HepG2 (cell line): ENCODE data around the gene SOX5. TPM values are rescaled to one million over a fixed set of nuclear protein-coding genes. Genes with fewer than 3 reads are reported as not detected.

Experiments
- ATAC-seq: fragments of 200-7000 bp; cut with Tn5 transposase; 3 replicates; pipeline ENCODE4 v1.9.1; 2020; ENCODE audit warnings: mild to moderate bottlenecking, moderate library complexity
- BruUV-seq: library from RNA; stranded (reverse); fragments of 400-500 nt; replicated peaks from 2 replicates; lab custom pipeline; 2021; lab: Mats Ljungman, UMichigan
- CTCF ChIA-PET: fragments of 300-600 bp; formaldehyde crosslinking; extraction: SDS; loops from one replicate; lab custom pipeline; 2021; ENCODE audit warnings: low total read pairs, inconsistent platforms, low intra/inter-chr PET ratio; lab: Yijun Ruan, JAX
- POLR2A ChIA-PET: fragments of 350-600 bp; sonication (Branson Sonifier 250); formaldehyde crosslinking; loops from one replicate; lab custom pipeline; 2020; ENCODE audit warnings: antibody characterized with exemption, inconsistent platforms; lab: Yijun Ruan, JAX
- DNase-seq: peaks from one replicate; pipeline ENCODE4 v3.0.0-alpha.2; 2015; ENCODE audit warnings: low spot score
- FAIRE-seq: peaks from 3 replicates; lab custom pipeline; 2011; peaks lifted over from hg19 to GRCh38; lab: Jason Lieb, UNC
- H2AFZ ChIP-seq: one replicate; pipeline ENCODE4 v1.6.1; 2011; ENCODE audit warnings: low read length, inconsistent platforms
- H3K27ac ChIP-seq: fragments of 300-600 bp; 3 replicates; pipeline ENCODE4 v1.8.0; 2011; ENCODE audit warnings: mixed run types, mild to moderate bottlenecking, mixed read lengths, low read length, inconsistent platforms; ENCODE audit not compliant: insufficient read depth; ENCODE audit errors: extremely low read length
- H3K27me3 ChIP-seq, 2 experiments: fragments of 200-600 bp in 1 of 2; 2 replicates in 1 of 2; 3 replicates in 1 of 2; pipeline versions ENCODE4 v1.6.0 to v1.8.0; 2011; ENCODE audit warnings: low read length in 2 of 2, mild to moderate bottlenecking in 2 of 2, moderate library complexity in 2 of 2, inconsistent platforms in 1 of 2; ENCODE audit not compliant: insufficient read depth in 2 of 2, control insufficient read depth in 1 of 2
- H3K36me3 ChIP-seq, 2 experiments: fragments of 200-600 bp in 1 of 2; replicated peaks in 1 of 2; 2 replicates in 1 of 2; 3 replicates in 1 of 2; pipeline versions ENCODE4 v1.5.1 to v1.8.0; 2011; ENCODE audit warnings: low read length in 2 of 2, inconsistent platforms in 1 of 2; ENCODE audit not compliant: insufficient read depth in 2 of 2, control insufficient read depth in 1 of 2
- H3K4me1 ChIP-seq: 2 replicates; pipeline ENCODE4 v1.5.1; 2012; ENCODE audit warnings: low read length, inconsistent platforms; ENCODE audit not compliant: insufficient read depth
- H3K4me2 ChIP-seq: 2 replicates; pipeline ENCODE4 v1.6.0; 2011; ENCODE audit warnings: low read depth, low read length, inconsistent platforms
- H3K4me3 ChIP-seq, 3 experiments: fragments of 200-600 bp in 1 of 3; sonication (generic), shearing (Covaris generic) in 1 of 3; replicated peaks in 1 of 3; 2 replicates each; pipeline ENCODE4 v1.5.1; 2011 to 2016; ENCODE audit warnings: low read length in 3 of 3, inconsistent platforms in 2 of 3, low read depth in 2 of 3, mild to moderate bottlenecking in 2 of 3, control low read depth in 1 of 3, mixed read lengths in 1 of 3; ENCODE audit not compliant: insufficient read depth in 1 of 3
- H3K79me2 ChIP-seq: one replicate; pipeline ENCODE4 v1.6.1; 2011; ENCODE audit warnings: low read length, inconsistent platforms; ENCODE audit not compliant: insufficient read depth
- H3K9ac ChIP-seq: 2 replicates; pipeline ENCODE4 v1.6.0; 2011; ENCODE audit warnings: mild to moderate bottlenecking, low read depth, low read length, inconsistent platforms; ENCODE audit not compliant: insufficient read depth
- H3K9me3 ChIP-seq: 2 replicates; pipeline ENCODE4 v1.5.1; 2012; ENCODE audit warnings: mild to moderate bottlenecking, low read length
- H4K20me1 ChIP-seq: 2 replicates; pipeline ENCODE4 v1.6.0; 2011; ENCODE audit warnings: inconsistent platforms, mild to moderate bottlenecking, low read length, moderate library complexity; ENCODE audit not compliant: insufficient read depth
- CREB1 ChIP-seq, 2 experiments: fragments of 450-650 bp in 1 of 2; IDR thresholded peaks; 2 replicates each; pipeline ENCODE4 v1.6.1; 2016 to 2017; ENCODE audit warnings: control low read depth in 1 of 2, mild to moderate bottlenecking in 1 of 2, missing compliant biosample characterization in 1 of 2, missing genetic modification characterization in 1 of 2
- JDP2 ChIP-seq: sonication (generic); formaldehyde crosslinking; IDR thresholded peaks from 2 replicates; pipeline ENCODE4 v1.8.1; 2022; ENCODE audit warnings: missing genetic modification reagents, borderline replicate concordance
- KMT2A ChIP-seq: sonication (generic); formaldehyde crosslinking; IDR thresholded peaks from 2 replicates; pipeline ENCODE4 v1.4.0; 2020; ENCODE audit warnings: missing genetic modification reagents
- RBM22 ChIP-seq: fragments of 200-400 bp; formaldehyde crosslinking; optimal IDR thresholded peaks from 2 replicates; pipeline ENCODE3; 2017; ENCODE audit warnings: mild to moderate bottlenecking, low read length, moderate library complexity
- SP140L ChIP-seq: sonication (generic); formaldehyde crosslinking; IDR thresholded peaks from 2 replicates; pipeline ENCODE4 v1.4.0; 2020; ENCODE audit warnings: missing genetic modification reagents, borderline replicate concordance
- ZBTB33 ChIP-seq: sonication (generic); formaldehyde crosslinking; IDR thresholded peaks from 2 replicates; pipeline ENCODE4 v1.4.0; 2020; ENCODE audit warnings: missing genetic modification reagents
- WGBS: methylation state at CpG from one replicate; pipeline ENCODE4 v1.1.6; 2017; ENCODE audit warnings: low lambda C conversion rate; 5-methylcytosine and 5-hydroxymethylcytosine counted together
- in situ Hi-C: cut with HindIII; loops from 2 replicates; pipeline ENCODE4 v1.10.0; 2017; ENCODE audit warnings: low pct_unique_long_range_greater_than_20kb; ENCODE audit not compliant: extremely low pct_ligation_motif_present
- intact Hi-C: fragments of 100-400 bp; cut with micrococcal nuclease; formaldehyde crosslinking; loops from one replicate; pipeline ENCODE4 v1.10.0; 2022; ENCODE audit not compliant: unreplicated experiment
- polyA plus RNA-seq, 8 experiments: library from polyadenylated mRNA; depleted of rRNA in 3 of 8; stranded (reverse) in 7 of 8; unstranded in 1 of 8; fragments of >200 nt; fragmentation: Illumina TruSeq in 4 of 8; extraction: Trizol in 4 of 8; gene quantifications; 2 replicates each; pipeline versions ENCODE4 v1.2.1 to v1.2.3, GENCODE V29; 2011 to 2016; ENCODE audit warnings: low read depth in 4 of 8, missing spikeins in 1 of 8, mixed read lengths in 1 of 8; ENCODE audit not compliant: insufficient read depth in 1 of 8
- total RNA-seq, 5 experiments: library from RNA; depleted of rRNA; stranded (reverse); fragments of >200 nt; fragmentation: Illumina TruSeq; extraction: Trizol; gene quantifications; 2 replicates each; pipeline ENCODE4 v1.2.3, GENCODE V29; 2016; ENCODE audit warnings: low read depth in 1 of 5
- TF ChIP-seq, protein P1 (sequence below): sonication (generic); formaldehyde crosslinking; IDR thresholded peaks from 2 replicates; pipeline ENCODE4 v1.4.0; 2020; ENCODE audit warnings: missing genetic modification reagents, borderline replicate concordance

Gene SOX5
- total and polyA plus RNA-seq, 2 of the 13 experiments (the other 11 are each of a cell fraction or from before 2014, with no cell fraction given): 18.5 to 76.4 TPM

DNA sequence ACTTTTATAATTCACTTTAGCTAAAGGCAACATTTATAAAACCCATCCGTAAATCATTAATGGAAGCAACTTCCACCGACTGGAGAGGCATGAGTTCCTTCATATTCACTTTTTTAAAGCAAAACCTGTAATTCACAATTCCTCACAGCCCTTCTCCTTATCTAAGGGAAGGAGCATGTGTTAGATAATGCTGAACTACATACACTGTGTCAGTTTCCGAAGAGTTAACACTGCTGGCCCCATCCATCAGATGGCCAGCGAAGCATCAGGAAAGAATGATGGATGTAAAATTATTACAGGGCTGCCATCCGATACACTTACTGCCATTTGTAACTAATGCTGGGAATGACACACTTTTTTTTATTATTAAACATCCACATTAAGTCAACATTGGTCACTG is 392.8 kb downstream of the SOX5 start:
- Histone ChIP-seq H3K4me2 (no peak overlapping the region), H3K9ac (no peak overlapping the region), H4K20me1 (no peaks in the 10 kb centered on the region), H3K27me3 (no peaks in the 10 kb centered on the region), H3K79me2 (no peaks in the 10 kb centered on the region), H3K27ac (no peak overlapping the region), H2AFZ (no peak overlapping the region), H3K4me3 (no peak overlapping the region), H3K36me3 (peaks cover 6 to 23% of the 10 kb centered on the region in 2 experiments), H3K9me3 (no peaks in the 10 kb centered on the region), H3K4me1 (no peaks in the 10 kb centered on the region; the same call in 1 of the 2 replicates)
- DNase-seq (no peak), ATAC-seq (no peak), FAIRE-seq (peak; percentile 4)
- in situ Hi-C loops (no loop called here), intact Hi-C loops (no loop called here)
- BruUV-seq: no TSS peak
- 97% methylated on average over 5 of the region's 5 CpGs for WGBS
- POLR2A ChIA-PET: no interaction called here
- CTCF ChIA-PET: no interaction called here
- TF ChIP-seq ZBTB33 (CRISPR knock-in tag) (no peak), RBM22 (peak; percentile 32), SP140L (CRISPR knock-in tag) (no peak)

DNA sequence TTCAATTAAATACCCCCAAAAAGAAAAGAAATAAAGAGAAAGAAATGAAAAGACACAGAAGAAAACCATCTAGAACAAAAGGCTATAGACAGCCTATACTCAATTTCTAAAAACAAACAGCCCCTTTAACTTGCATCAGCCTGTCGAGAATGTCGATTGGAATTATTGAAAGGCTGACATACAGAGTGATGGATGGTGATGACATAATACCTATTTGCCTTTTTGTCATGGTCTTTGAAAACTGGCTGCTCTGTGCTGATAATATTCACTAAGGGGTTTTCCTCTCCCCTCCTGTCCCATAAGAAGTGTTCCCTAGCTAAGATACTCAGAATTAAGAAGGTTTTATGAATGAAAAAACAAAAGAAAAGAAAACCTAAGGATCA is 393.7 kb downstream of the SOX5 start:
- BruUV-seq: no TSS peak
- Histone ChIP-seq H3K9ac (no peak overlapping the region), H2AFZ (no peak overlapping the region), H3K27me3 (no peaks in the 10 kb centered on the region), H3K36me3 (peaks cover 4 to 15% of the 10 kb centered on the region in 2 experiments; a peak in 4 of 5 replicates), H3K27ac (no peak overlapping the region), H3K4me3 (no peak overlapping the region), H4K20me1 (no peaks in the 10 kb centered on the region), H3K79me2 (no peaks in the 10 kb centered on the region), H3K4me1 (peaks cover 5% of the 10 kb centered on the region), H3K4me2 (no peak overlapping the region), H3K9me3 (no peaks in the 10 kb centered on the region)
- in situ Hi-C loops (no loop called here), intact Hi-C loops (no loop called here)
- no peak for DNase-seq
- TF ChIP-seq, protein P1, sequence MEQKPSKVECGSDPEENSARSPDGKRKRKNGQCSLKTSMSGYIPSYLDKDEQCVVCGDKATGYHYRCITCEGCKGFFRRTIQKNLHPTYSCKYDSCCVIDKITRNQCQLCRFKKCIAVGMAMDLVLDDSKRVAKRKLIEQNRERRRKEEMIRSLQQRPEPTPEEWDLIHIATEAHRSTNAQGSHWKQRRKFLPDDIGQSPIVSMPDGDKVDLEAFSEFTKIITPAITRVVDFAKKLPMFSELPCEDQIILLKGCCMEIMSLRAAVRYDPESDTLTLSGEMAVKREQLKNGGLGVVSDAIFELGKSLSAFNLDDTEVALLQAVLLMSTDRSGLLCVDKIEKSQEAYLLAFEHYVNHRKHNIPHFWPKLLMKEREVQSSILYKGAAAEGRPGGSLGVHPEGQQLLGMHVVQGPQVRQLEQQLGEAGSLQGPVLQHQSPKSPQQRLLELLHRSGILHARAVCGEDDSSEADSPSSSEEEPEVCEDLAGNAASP (CRISPR knock-in tag): no peak
- 0 out of 2 replicates have a peak, but pooled peaks have one; percentile 18 for TF ChIP-seq CREB1 (IDR thresholded peaks at IDR 0.05)
- TF ChIP-seq CREB1 (CRISPR knock-in tag; IDR thresholded peaks at IDR 0.05): no peak
- no peak for TF ChIP-seq JDP2
- no peak for TF ChIP-seq KMT2A
- FAIRE-seq: no peak
- CTCF ChIA-PET: no interaction called here
- 87% methylated on average over 2 of the region's 2 CpGs for WGBS
- no peak for ATAC-seq
- POLR2A ChIA-PET: no interaction called here
